Neutrophil (primary cell): ENCODE data around the gene ADORA2B.

Source experiments
- H3K27ac ChIP-seq: fragments of 200-600 bp; sonication (generic); 2 replicates; pipeline ENCODE4 v1.5.1; 2016; ENCODE audit warnings: mild to moderate bottlenecking, moderate library complexity
- H3K27me3 ChIP-seq: fragments of 200-600 bp; sonication (generic); 2 replicates; pipeline ENCODE4 v1.6.0; 2016; ENCODE audit warnings: mild to moderate bottlenecking
- H3K36me3 ChIP-seq: fragments of 200-600 bp; sonication (generic); 2 replicates; pipeline ENCODE4 v1.5.1; 2017
- H3K4me1 ChIP-seq, 2 experiments: fragments of 200-600 bp in 1 of 2; sonication (generic) in 1 of 2; 1 replicate in 1 of 2; 2 replicates in 1 of 2; pipeline versions ENCODE4 v1.5.1 to v1.6.1; 2013 to 2016; ENCODE audit warnings: low read depth in 1 of 2, low read length in 1 of 2, mild to moderate bottlenecking in 1 of 2, moderate library complexity in 1 of 2; ENCODE audit not compliant: control insufficient read depth in 1 of 2, insufficient read depth in 1 of 2
- H3K4me3 ChIP-seq, 2 experiments: fragments of 200-600 bp in 1 of 2; sonication (generic) in 1 of 2; 1 replicate in 1 of 2; 2 replicates in 1 of 2; pipeline ENCODE4 v1.5.1; 2013 to 2016; ENCODE audit warnings: low read depth in 1 of 2, low read length in 1 of 2, mild to moderate bottlenecking in 1 of 2, moderate library complexity in 1 of 2
- H3K9me3 ChIP-seq: fragments of 200-600 bp; sonication (generic); 2 replicates; pipeline ENCODE4 v1.5.1; 2016
- TF ChIP-seq, protein P1 (sequence below): fragments of 200-600 bp; sonication (generic); IDR thresholded peaks from 2 replicates; pipeline ENCODE4 v1.5.1; 2016; ENCODE audit warnings: antibody characterized with exemption

ADORA2B gene

GRCh38 chr17:15998031-15998562 lies 53.2 kb downstream of the ADORA2B start:
- TF ChIP-seq, protein P1, sequence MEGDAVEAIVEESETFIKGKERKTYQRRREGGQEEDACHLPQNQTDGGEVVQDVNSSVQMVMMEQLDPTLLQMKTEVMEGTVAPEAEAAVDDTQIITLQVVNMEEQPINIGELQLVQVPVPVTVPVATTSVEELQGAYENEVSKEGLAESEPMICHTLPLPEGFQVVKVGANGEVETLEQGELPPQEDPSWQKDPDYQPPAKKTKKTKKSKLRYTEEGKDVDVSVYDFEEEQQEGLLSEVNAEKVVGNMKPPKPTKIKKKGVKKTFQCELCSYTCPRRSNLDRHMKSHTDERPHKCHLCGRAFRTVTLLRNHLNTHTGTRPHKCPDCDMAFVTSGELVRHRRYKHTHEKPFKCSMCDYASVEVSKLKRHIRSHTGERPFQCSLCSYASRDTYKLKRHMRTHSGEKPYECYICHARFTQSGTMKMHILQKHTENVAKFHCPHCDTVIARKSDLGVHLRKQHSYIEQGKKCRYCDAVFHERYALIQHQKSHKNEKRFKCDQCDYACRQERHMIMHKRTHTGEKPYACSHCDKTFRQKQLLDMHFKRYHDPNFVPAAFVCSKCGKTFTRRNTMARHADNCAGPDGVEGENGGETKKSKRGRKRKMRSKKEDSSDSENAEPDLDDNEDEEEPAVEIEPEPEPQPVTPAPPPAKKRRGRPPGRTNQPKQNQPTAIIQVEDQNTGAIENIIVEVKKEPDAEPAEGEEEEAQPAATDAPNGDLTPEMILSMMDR, result no peak
- peaks cover 27 to 30% of the 10 kb centered on the region in 2 experiments for H3K4me1 ChIP-seq
- no peak overlapping the region for H3K4me3 ChIP-seq
- H3K27ac ChIP-seq, result peak overlapping the region; percentile 96
- no peaks in the 10 kb centered on the region for H3K27me3 ChIP-seq
- H3K36me3 ChIP-seq, result peaks cover 6% of the 10 kb centered on the region
- H3K9me3 ChIP-seq, result no peaks in the 10 kb centered on the region

GRCh38 chr17:15999141-15999973 lies 54.4 kb downstream of the ADORA2B start, which contains the start of the genes TTC19 and ZSWIM7:
Gene TTC19, plus strand, starts transcription at chr17:15999824. Its CDS starts 25 bp downstream, at chr17:15999849.
Gene ZSWIM7, minus strand, starts transcription at chr17:15999704. Its CDS starts 110 bp downstream, at chr17:15999594.
- peak within 1 kb of the TSS; percentile 96 for H3K27ac ChIP-seq
- H3K27me3 ChIP-seq, result no peaks in the 10 kb centered on the region
- H3K36me3 ChIP-seq, result peaks cover 15% of the 10 kb centered on the region
- H3K9me3 ChIP-seq, result no peaks in the 10 kb centered on the region
- TF ChIP-seq, protein P1, result peak; percentile 26
- H3K4me3 ChIP-seq, result peak within 1 kb of the TSS; percentile 85 to 92
- H3K4me1 ChIP-seq, result peaks cover 27 to 30% of the 10 kb centered on the region in 2 experiments

- H3K9me3 ChIP-seq, result no peaks in the 10 kb centered on the region
- peaks cover 22 to 23% of the 10 kb centered on the region in 2 experiments for H3K4me1 ChIP-seq
- H3K27me3 ChIP-seq, result no peaks in the 10 kb centered on the region
- H3K36me3 ChIP-seq, result peaks cover 24% of the 10 kb centered on the region
- peak overlapping the region; percentile 96 for H3K27ac ChIP-seq
- peak overlapping the region; percentile 85 to 92 for H3K4me3 ChIP-seq
- TF ChIP-seq, protein P1, result no peak
Measured at GRCh38 chr17:15999974-16000827, 55.3 kb downstream of the ADORA2B start.

- H3K9me3 ChIP-seq, result no peaks in the 10 kb centered on the region
- H3K4me1 ChIP-seq, result peaks cover 20 to 22% of the 10 kb centered on the region in 2 experiments
- H3K27ac ChIP-seq, result no peak overlapping the region
- H3K36me3 ChIP-seq, result peaks cover 24% of the 10 kb centered on the region
- H3K27me3 ChIP-seq, result no peaks in the 10 kb centered on the region
- TF ChIP-seq, protein P1, result no peak
- H3K4me3 ChIP-seq, result no peak overlapping the region
Measured at GRCh38 chr17:16001226-16001897, 56.4 kb downstream of the ADORA2B start.

DNA sequence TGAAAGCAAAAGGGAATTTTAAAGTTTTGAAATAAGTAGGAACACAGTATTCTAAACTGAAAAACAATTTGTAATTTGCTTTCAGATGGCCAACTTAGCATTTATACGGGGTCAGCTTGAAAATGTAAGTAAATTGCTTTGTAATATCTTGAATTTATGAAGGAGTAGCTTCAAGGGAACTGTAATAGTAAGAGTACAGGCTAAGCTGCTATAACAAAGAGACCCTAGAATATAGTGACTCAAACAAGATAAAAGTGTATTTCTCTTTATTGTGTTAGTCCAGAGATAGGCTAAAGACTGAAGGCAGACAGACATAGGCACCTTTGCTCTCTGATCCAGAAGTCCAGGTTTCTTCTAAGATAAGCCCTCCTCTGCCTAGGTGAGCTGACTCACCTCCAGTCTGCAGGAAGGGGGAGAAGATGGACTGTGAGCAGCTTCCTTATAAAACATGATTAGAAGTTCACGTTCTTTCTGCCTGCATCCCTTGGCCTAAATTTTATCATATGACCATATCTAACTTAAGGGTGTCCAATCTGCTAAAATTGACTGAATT lies 57.9 kb downstream of the ADORA2B start:
- no peaks in the 10 kb centered on the region for H3K27me3 ChIP-seq
- H3K4me1 ChIP-seq, result peaks cover 20 to 22% of the 10 kb centered on the region in 2 experiments
- H3K27ac ChIP-seq, result no peak overlapping the region
- H3K4me3 ChIP-seq, result no peak overlapping the region
- TF ChIP-seq, protein P1, result no peak
- peaks cover 28% of the 10 kb centered on the region for H3K36me3 ChIP-seq
- no peaks in the 10 kb centered on the region for H3K9me3 ChIP-seq
